ENCODE measurements around the gene NPAS4. TPM values are rescaled to one million over a fixed set of nuclear protein-coding genes. Genes with fewer than 3 reads are reported as not detected.

The NPAS4 gene
- total and polyA plus RNA-seq, 11 donors = 0.04 to 0.75 TPM; not detected in 9

DNA sequence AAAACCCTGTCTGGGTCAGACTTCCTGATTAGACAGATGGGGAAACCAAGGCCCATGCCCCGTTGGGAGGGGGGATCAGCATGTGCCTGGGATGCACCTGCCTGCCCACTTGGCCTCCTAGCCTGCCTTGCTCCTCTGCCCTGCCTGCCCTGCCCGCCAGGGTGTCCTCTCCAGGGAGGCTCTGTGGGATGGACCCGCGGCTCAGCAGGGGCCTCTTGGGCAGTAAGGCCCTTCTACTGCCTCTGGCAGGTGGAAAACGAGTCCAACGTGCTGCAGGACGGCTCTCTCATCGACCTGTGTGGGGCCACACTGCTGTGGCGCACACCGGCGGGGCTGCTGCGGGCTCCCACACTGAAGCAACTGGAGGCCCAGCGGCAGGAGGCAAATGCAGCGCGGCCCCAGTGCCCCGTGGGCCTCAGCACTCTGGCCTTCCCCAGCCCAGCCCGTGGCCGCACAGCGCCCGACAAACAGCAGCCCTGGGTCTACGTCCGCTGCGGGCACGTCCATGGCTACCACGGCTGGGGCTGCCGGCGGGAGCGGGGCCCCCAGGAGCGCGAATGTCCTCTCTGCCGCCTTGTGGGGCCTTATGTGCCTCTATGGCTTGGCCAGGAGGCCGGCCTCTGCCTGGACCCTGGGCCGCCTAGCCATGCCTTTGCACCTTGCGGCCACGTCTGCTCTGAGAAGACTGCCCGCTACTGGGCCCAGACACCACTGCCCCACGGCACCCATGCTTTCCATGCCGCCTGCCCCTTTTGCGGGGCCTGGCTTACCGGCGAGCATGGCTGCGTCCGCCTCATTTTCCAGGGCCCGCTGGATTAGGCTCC lies 54.7 kb downstream of the NPAS4 start:
- no peak overlapping the region for H3K4me3 ChIP-seq
- no peak overlapping the region for H3K27ac ChIP-seq
- peaks cover 0 to 48% (median 27%) of the 10 kb centered on the region in 9 donors for H3K36me3 ChIP-seq
- no peak for DNase-seq
- TF ChIP-seq, protein P1, sequence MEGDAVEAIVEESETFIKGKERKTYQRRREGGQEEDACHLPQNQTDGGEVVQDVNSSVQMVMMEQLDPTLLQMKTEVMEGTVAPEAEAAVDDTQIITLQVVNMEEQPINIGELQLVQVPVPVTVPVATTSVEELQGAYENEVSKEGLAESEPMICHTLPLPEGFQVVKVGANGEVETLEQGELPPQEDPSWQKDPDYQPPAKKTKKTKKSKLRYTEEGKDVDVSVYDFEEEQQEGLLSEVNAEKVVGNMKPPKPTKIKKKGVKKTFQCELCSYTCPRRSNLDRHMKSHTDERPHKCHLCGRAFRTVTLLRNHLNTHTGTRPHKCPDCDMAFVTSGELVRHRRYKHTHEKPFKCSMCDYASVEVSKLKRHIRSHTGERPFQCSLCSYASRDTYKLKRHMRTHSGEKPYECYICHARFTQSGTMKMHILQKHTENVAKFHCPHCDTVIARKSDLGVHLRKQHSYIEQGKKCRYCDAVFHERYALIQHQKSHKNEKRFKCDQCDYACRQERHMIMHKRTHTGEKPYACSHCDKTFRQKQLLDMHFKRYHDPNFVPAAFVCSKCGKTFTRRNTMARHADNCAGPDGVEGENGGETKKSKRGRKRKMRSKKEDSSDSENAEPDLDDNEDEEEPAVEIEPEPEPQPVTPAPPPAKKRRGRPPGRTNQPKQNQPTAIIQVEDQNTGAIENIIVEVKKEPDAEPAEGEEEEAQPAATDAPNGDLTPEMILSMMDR (IDR thresholded peaks at IDR 0.05) = no peak
- TF ChIP-seq POLR2A (IDR thresholded peaks at IDR 0.05) = no peak
- no peaks in the 10 kb centered on the region for H3K9me3 ChIP-seq
- WGBS, 4 donors = 92 to 94% (median 93%) methylated on average over 39 to 44 of the region's 44 CpGs
- no peak for ATAC-seq
- H3K4me1 ChIP-seq = peaks cover 0 to 12% (median 6%) of the 10 kb centered on the region in 12 donors
- no peaks in the 10 kb centered on the region for H3K27me3 ChIP-seq
- intact Hi-C loops (cut with DNase I) = no loop called here

Other genes with a start within 250 kb of the NPAS4 start
- gene KLC2, start 163.3 kb upstream of the NPAS4 start, total RNA-seq = 10 to 100 TPM; 24.7 to 78.5 (median 34.0) TPM
- 10 to 100 TPM; 49.9 to 65.8 TPM for gene KLC2, start 163.3 kb upstream of the NPAS4 start, polyA plus RNA-seq
- 100 to 1,000 TPM; 111 to 149 (median 128) TPM for gene RAB1B, start 152.4 kb upstream of the NPAS4 start, total RNA-seq
- gene RAB1B, start 152.4 kb upstream of the NPAS4 start, polyA plus RNA-seq = 100 to 1,000 TPM; 161 to 178 TPM
- under 1 TPM in 2 of 9 donors, not detected in 7; 0.25 to 0.40 TPM for gene CNIH2, start 142.9 kb upstream of the NPAS4 start, total RNA-seq
- gene CNIH2, start 142.9 kb upstream of the NPAS4 start, polyA plus RNA-seq = under 1 TPM in 1 of 2 donors, not detected in 1; 0.08 TPM
- gene YIF1A, start 131.9 kb upstream of the NPAS4 start, total RNA-seq = 10 to 100 TPM; 41.6 to 93.0 (median 65.3) TPM
- gene YIF1A, start 131.9 kb upstream of the NPAS4 start, polyA plus RNA-seq = 100 to 1,000 TPM in 1 of 2 donors, 10 to 100 TPM in 1; 49.9 to 136 TPM
- gene TMEM151A, start 129.1 kb upstream of the NPAS4 start, total RNA-seq = 1 to 10 TPM in 1 of 9 donors, under 1 TPM in 3, not detected in 5; 0.09 to 7.9 (median 0.18) TPM
- under 1 TPM; 0.08 TPM for gene TMEM151A, start 129.1 kb upstream of the NPAS4 start, polyA plus RNA-seq
- gene CD248, start 104.0 kb upstream of the NPAS4 start, total RNA-seq = 10 to 100 TPM in 5 of 9 donors, 1 to 10 TPM in 4; 6.5 to 33.1 (median 11.8) TPM
- gene CD248, start 104.0 kb upstream of the NPAS4 start, polyA plus RNA-seq = 10 to 100 TPM in 1 of 2 donors, 1 to 10 TPM in 1; 6.0 to 19.9 TPM
- gene RIN1, start 84.6 kb upstream of the NPAS4 start, total RNA-seq = 1 to 10 TPM in 8 of 9 donors, under 1 TPM in 1; 0.99 to 5.2 (median 1.5) TPM
- 1 to 10 TPM; 1.3 to 2.9 TPM for gene RIN1, start 84.6 kb upstream of the NPAS4 start, polyA plus RNA-seq
- gene BRMS1, start 75.9 kb upstream of the NPAS4 start, total RNA-seq = 10 to 100 TPM in 8 of 9 donors, 1 to 10 TPM in 1; 9.7 to 39.2 (median 16.5) TPM
- 10 to 100 TPM; 24.7 to 77.4 TPM for gene BRMS1, start 75.9 kb upstream of the NPAS4 start, polyA plus RNA-seq
- 100 to 1,000 TPM in 1 of 9 donors, 10 to 100 TPM in 8; 37.3 to 109 (median 52.3) TPM for gene B4GAT1, start 73.4 kb upstream of the NPAS4 start, total RNA-seq
- 10 to 100 TPM; 37.2 to 54.0 TPM for gene B4GAT1, start 73.4 kb upstream of the NPAS4 start, polyA plus RNA-seq
- gene SLC29A2, start 49.3 kb upstream of the NPAS4 start, total RNA-seq = 10 to 100 TPM in 6 of 9 donors, 1 to 10 TPM in 3; 6.8 to 30.9 (median 13.1) TPM
- 10 to 100 TPM; 18.2 to 29.7 TPM for gene SLC29A2, start 49.3 kb upstream of the NPAS4 start, polyA plus RNA-seq
- gene MRPL11, start 17.8 kb downstream of the NPAS4 start, total RNA-seq = 10 to 100 TPM; 38.9 to 56.9 (median 47.4) TPM
- 10 to 100 TPM; 48.9 to 62.8 TPM for gene MRPL11, start 17.8 kb downstream of the NPAS4 start, polyA plus RNA-seq
- gene PELI3, start 45.9 kb downstream of the NPAS4 start, total RNA-seq = 10 to 100 TPM in 3 of 9 donors, 1 to 10 TPM in 6; 7.2 to 26.2 (median 8.0) TPM
- gene PELI3, start 45.9 kb downstream of the NPAS4 start, polyA plus RNA-seq = 1 to 10 TPM; 5.8 to 9.2 TPM
- gene DPP3, start 59.4 kb downstream of the NPAS4 start, total RNA-seq = 10 to 100 TPM in 6 of 9 donors, 1 to 10 TPM in 3; 6.2 to 43.1 (median 14.9) TPM
- gene DPP3, start 59.4 kb downstream of the NPAS4 start, polyA plus RNA-seq = 10 to 100 TPM in 1 of 2 donors, 1 to 10 TPM in 1; 6.4 to 35.5 TPM
- gene BBS1, start 89.6 kb downstream of the NPAS4 start, total RNA-seq = 10 to 100 TPM; 15.8 to 51.8 (median 18.7) TPM
- gene BBS1, start 89.6 kb downstream of the NPAS4 start, polyA plus RNA-seq = 10 to 100 TPM; 11.0 to 11.9 TPM
- 10 to 100 TPM in 2 of 9 donors, 1 to 10 TPM in 7; 5.3 to 13.2 (median 6.7) TPM for gene ZDHHC24, start 125.0 kb downstream of the NPAS4 start, total RNA-seq
- gene ZDHHC24, start 125.0 kb downstream of the NPAS4 start, polyA plus RNA-seq = 1 to 10 TPM; 5.1 to 6.5 TPM
- gene ACTN3, start 125.9 kb downstream of the NPAS4 start, total RNA-seq = not detected
- under 1 TPM; 0.01 to 0.04 TPM for gene ACTN3, start 125.9 kb downstream of the NPAS4 start, polyA plus RNA-seq
- gene CTSF, start 147.6 kb downstream of the NPAS4 start, total RNA-seq = 10 to 100 TPM; 34.6 to 76.4 (median 52.8) TPM
- gene CTSF, start 147.6 kb downstream of the NPAS4 start, polyA plus RNA-seq = 10 to 100 TPM; 17.7 to 23.3 TPM
- gene CCDC87, start 172.0 kb downstream of the NPAS4 start, total RNA-seq = under 1 TPM; 0.14 to 0.63 (median 0.36) TPM
- under 1 TPM; 0.15 to 0.18 TPM for gene CCDC87, start 172.0 kb downstream of the NPAS4 start, polyA plus RNA-seq
- gene CCS, start 172.2 kb downstream of the NPAS4 start, total RNA-seq = 10 to 100 TPM; 13.9 to 26.7 (median 19.1) TPM
- 10 to 100 TPM; 20.2 to 41.1 TPM for gene CCS, start 172.2 kb downstream of the NPAS4 start, polyA plus RNA-seq
- 10 to 100 TPM; 20.3 to 40.0 (median 30.6) TPM for gene RBM14, start 195.6 kb downstream of the NPAS4 start, total RNA-seq
- 10 to 100 TPM; 17.4 to 34.3 TPM for gene RBM14, start 195.6 kb downstream of the NPAS4 start, polyA plus RNA-seq
- gene RBM4, start 217.7 kb downstream of the NPAS4 start, total RNA-seq = 10 to 100 TPM; 46.4 to 89.4 (median 56.6) TPM
- gene RBM4, start 217.7 kb downstream of the NPAS4 start, polyA plus RNA-seq = 10 to 100 TPM; 46.8 to 61.6 TPM

Data from heart left ventricle (tissue), 16 donors.